Measurements from ENCODE around the gene ACVR1C. TPM values are rescaled to one million over a fixed set of nuclear protein-coding genes. Genes with fewer than 3 reads are reported as not detected.

ACVR1C gene
- polyA plus RNA-seq, 3 donors, result 0.05 TPM; not detected in 2

DNA sequence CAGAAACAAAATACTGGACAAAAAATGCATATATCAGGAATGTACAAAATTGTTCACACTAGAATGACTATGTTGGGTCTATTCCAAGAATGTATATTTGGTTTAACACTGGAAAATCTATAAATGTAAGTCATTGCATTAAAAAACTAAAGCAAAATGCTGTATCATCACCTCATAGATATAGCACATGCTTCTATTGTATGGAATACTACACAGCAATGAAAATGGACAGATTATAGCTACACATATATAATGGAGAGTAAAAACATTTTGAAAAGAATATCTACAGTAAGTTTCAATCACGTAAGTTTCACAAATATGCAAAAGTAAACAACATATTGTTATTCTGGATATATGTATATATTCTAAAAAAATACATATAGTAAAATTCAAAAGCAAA is 91.8 kb downstream of the ACVR1C start:
- no peaks in the 10 kb centered on the region for H3K36me3 ChIP-seq (replicated peaks in 1 of 2; ENCODE audit: control insufficient read depth in 1 of 2, insufficient read depth in 2 of 2, low read length in 2 of 2)
- H3K4me1 Mint-ChIP-seq, result no peaks in the 10 kb centered on the region

DNA sequence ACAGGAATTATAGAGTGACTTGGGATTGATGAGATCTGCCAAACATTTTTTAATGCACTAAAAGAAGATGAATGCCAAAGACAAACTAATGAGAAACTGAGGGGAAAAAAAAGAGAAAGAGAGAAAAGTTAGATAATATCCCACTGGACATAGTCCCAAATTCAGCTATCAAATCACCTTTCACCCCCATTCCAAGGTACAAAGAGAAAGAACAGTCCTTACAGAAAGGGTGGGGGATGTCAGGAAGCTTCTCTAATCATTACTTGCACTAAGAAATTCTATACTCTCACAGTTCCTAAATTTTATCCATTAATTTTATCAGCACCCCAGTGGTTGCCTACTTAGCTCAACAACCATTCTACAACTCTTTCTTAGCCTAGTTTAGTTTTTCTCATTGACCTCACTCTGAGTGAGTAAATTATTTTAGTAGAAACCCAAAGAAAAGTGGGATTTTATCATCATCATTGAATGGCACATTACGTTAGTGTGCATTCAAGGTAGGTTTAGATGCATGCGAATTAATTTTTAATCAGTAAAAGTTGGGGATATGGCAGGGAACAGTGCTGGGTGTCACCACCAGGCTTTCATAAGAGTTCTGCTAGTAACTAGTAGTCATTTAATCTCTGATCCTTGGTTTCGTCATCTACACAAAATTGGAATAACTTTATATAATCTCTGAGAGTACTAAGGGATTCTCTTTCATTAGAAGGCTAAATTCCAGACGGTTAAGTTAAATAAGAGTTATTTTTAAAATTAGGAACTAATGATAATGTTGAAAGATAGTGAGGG is 99.5 kb downstream of the ACVR1C start:
- Mint-ChIP-seq H3K4me1 (no peaks in the 10 kb centered on the region), H3K9me3 (peaks cover 0 to 1% (median 0%) of the 10 kb centered on the region in 7 donors), H3K27me3 (ENCODE audit: low read depth in 3 of 3) (peaks cover 0 to 1% (median 0%) of the 10 kb centered on the region in 3 donors), H3K36me3 (no peaks in the 10 kb centered on the region), H3K27ac (no peak overlapping the region), H3K4me3 (no peak overlapping the region)
- no peak overlapping the region for H3K9ac ChIP-seq (ENCODE audit: insufficient read depth, low read length, poor library complexity, severe bottlenecking)
- no peaks in the 10 kb centered on the region for H3K36me3 ChIP-seq (replicated peaks in 1 of 2; ENCODE audit: control insufficient read depth in 1 of 2, insufficient read depth in 2 of 2, low read length in 2 of 2)
- no peaks in the 10 kb centered on the region for H3K79me2 ChIP-seq (ENCODE audit: insufficient read depth, low read length)
- H3K9me3 ChIP-seq (replicated peaks in 1 of 2; ENCODE audit: control insufficient read depth in 1 of 2, insufficient read depth in 1 of 2, low read length in 2 of 2), result no peaks in the 10 kb centered on the region
- no peaks in the 10 kb centered on the region for H3K27me3 ChIP-seq (ENCODE audit: control insufficient read depth in 2 of 2, insufficient read depth in 2 of 2, low read length in 2 of 2)
- H2AFZ ChIP-seq (ENCODE audit: insufficient read depth, low read depth, low read length, poor library complexity, severe bottlenecking), result no peak overlapping the region
- no peak overlapping the region for H3K4me3 ChIP-seq (replicated peaks in 1 of 3; ENCODE audit: low read depth in 2 of 3, low read length in 3 of 3)
- no peaks in the 10 kb centered on the region for H3K4me1 ChIP-seq (ENCODE audit: control insufficient read depth in 1 of 2, insufficient read depth in 2 of 2, low read length in 2 of 2)
- 83% methylated on average over 1 of the region's 4 CpGs for WGBS (ENCODE audit: insufficient coverage)
- intact Hi-C loops (cut with micrococcal nuclease), result no loop called here
- no peak for DNase-seq
- H3K4me2 ChIP-seq (replicated peaks; ENCODE audit: extremely low read depth, low read length, poor library complexity, severe bottlenecking), result no peak overlapping the region
- no peak overlapping the region for H3K27ac ChIP-seq (ENCODE audit: low read depth in 1 of 2, low read length in 2 of 2)
- TF ChIP-seq, protein P1, sequence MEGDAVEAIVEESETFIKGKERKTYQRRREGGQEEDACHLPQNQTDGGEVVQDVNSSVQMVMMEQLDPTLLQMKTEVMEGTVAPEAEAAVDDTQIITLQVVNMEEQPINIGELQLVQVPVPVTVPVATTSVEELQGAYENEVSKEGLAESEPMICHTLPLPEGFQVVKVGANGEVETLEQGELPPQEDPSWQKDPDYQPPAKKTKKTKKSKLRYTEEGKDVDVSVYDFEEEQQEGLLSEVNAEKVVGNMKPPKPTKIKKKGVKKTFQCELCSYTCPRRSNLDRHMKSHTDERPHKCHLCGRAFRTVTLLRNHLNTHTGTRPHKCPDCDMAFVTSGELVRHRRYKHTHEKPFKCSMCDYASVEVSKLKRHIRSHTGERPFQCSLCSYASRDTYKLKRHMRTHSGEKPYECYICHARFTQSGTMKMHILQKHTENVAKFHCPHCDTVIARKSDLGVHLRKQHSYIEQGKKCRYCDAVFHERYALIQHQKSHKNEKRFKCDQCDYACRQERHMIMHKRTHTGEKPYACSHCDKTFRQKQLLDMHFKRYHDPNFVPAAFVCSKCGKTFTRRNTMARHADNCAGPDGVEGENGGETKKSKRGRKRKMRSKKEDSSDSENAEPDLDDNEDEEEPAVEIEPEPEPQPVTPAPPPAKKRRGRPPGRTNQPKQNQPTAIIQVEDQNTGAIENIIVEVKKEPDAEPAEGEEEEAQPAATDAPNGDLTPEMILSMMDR (IDR thresholded peaks at IDR 0.05), result no peak
- H4K20me1 ChIP-seq (ENCODE audit: insufficient read depth, low read length), result no peaks in the 10 kb centered on the region

More for the DNA sequence above, 91.8 kb downstream of the ACVR1C start:
- Mint-ChIP-seq H3K4me3 (no peak overlapping the region), H3K36me3 (no peaks in the 10 kb centered on the region), H3K27me3 (ENCODE audit: low read depth in 3 of 3) (peaks cover 0 to 1% (median 0%) of the 10 kb centered on the region in 3 donors), H3K27ac (no peak overlapping the region), H3K9me3 (peaks cover 0 to 3% (median 0%) of the 10 kb centered on the region in 7 donors)
- Histone ChIP-seq H3K4me2 (replicated peaks; ENCODE audit: extremely low read depth, low read length, poor library complexity, severe bottlenecking) (no peak overlapping the region), H3K4me1 (ENCODE audit: control insufficient read depth in 1 of 2, insufficient read depth in 2 of 2, low read length in 2 of 2) (no peaks in the 10 kb centered on the region), H3K9ac (ENCODE audit: insufficient read depth, low read length, poor library complexity, severe bottlenecking) (no peak overlapping the region), H4K20me1 (ENCODE audit: insufficient read depth, low read length) (no peaks in the 10 kb centered on the region), H3K27ac (ENCODE audit: low read depth in 1 of 2, low read length in 2 of 2) (no peak overlapping the region), H3K9me3 (replicated peaks in 1 of 2; ENCODE audit: control insufficient read depth in 1 of 2, insufficient read depth in 1 of 2, low read length in 2 of 2) (no peaks in the 10 kb centered on the region), H2AFZ (ENCODE audit: insufficient read depth, low read depth, low read length, poor library complexity, severe bottlenecking) (no peak overlapping the region), H3K79me2 (ENCODE audit: insufficient read depth, low read length) (no peaks in the 10 kb centered on the region), H3K27me3 (ENCODE audit: control insufficient read depth in 2 of 2, insufficient read depth in 2 of 2, low read length in 2 of 2) (no peaks in the 10 kb centered on the region), H3K4me3 (replicated peaks in 1 of 3; ENCODE audit: low read depth in 2 of 3, low read length in 3 of 3) (no peak overlapping the region)
- WGBS (ENCODE audit: insufficient coverage), result no CpG with 5 or more reads among the region's 1 CpG
- no peak for DNase-seq
- TF ChIP-seq, protein P1 (IDR thresholded peaks at IDR 0.05), result no peak
- intact Hi-C loops (cut with micrococcal nuclease), result no loop called here

All from CD14-positive monocyte (primary cell).